OCI-LY3 (cell line): ENCODE measurements around the gene SLC25A40.

Source experiments
- H2AFZ ChIP-seq: fragments of 200-600, 300-600 bp; shearing (Covaris generic); 2 replicates; pipeline ENCODE4 v1.6.0; 2014; ENCODE audit warnings: antibody characterized with exemption, low read depth, low read length
- H3K27ac ChIP-seq: fragments of 200-600, 300-600 bp; sonication (generic); 2 replicates; pipeline ENCODE4 v1.5.1; 2014; ENCODE audit warnings: mild to moderate bottlenecking, low read length, moderate library complexity, mixed read lengths
- H3K27me3 ChIP-seq: fragments of 200-600, 300-600 bp; sonication (generic); 2 replicates; pipeline ENCODE4 v1.6.1; 2014; ENCODE audit warnings: low read depth, low read length, mixed read lengths
- H3K36me3 ChIP-seq: fragments of 200-600, 300-600 bp; sonication (generic); replicated peaks from 2 replicates; pipeline ENCODE3; 2014; ENCODE audit warnings: low read depth, low read length, mixed read lengths
- H3K4me1 ChIP-seq: fragments of 300-600, 200-600 bp; sonication (generic); 2 replicates; pipeline ENCODE4 v1.6.1; 2014; ENCODE audit warnings: low read length, mixed read lengths
- H3K4me2 ChIP-seq: fragments of 200-600, 300-600 bp; sonication (generic); 2 replicates; pipeline ENCODE4 v1.6.1; 2014; ENCODE audit warnings: low read length, mixed read lengths
- H3K4me3 ChIP-seq: fragments of 300-600, 200-600 bp; sonication (generic); 2 replicates; pipeline ENCODE4 v1.5.1; 2014; ENCODE audit warnings: antibody characterized with exemption, mild to moderate bottlenecking, low read length, moderate library complexity
- H3K79me2 ChIP-seq: fragments of 300-600, 200-600 bp; shearing (Covaris generic); 2 replicates; pipeline ENCODE4 v1.6.1; 2014; ENCODE audit warnings: mild to moderate bottlenecking, low read length, mixed read lengths
- H3K9ac ChIP-seq: fragments of 300-600, 200-600 bp; shearing (Covaris generic); 2 replicates; pipeline ENCODE4 v1.6.0; 2014; ENCODE audit warnings: mild to moderate bottlenecking, low read length, moderate library complexity
- H3K9me3 ChIP-seq: fragments of 200-600, 300-600 bp; shearing (Covaris generic); 2 replicates; pipeline ENCODE4 v1.6.1; 2014; ENCODE audit warnings: low read length, mixed read lengths; ENCODE audit not compliant: insufficient read depth
- H4K20me1 ChIP-seq: fragments of 200-600, 300-600 bp; sonication (generic); 2 replicates; pipeline ENCODE4 v1.6.1; 2016; ENCODE audit warnings: low read length, mixed read lengths; ENCODE audit not compliant: insufficient read depth
- EZH2phosphoT487 ChIP-seq: fragments of 200-600 bp; shearing (Covaris generic); IDR thresholded peaks from 2 replicates; pipeline ENCODE4 v1.6.1; 2018; ENCODE audit warnings: antibody characterized with exemption, mixed run types, low read depth
- TF ChIP-seq, protein P1 (sequence below): fragments of 200-600, 300-600 bp; sonication (generic); IDR thresholded peaks from 2 replicates; pipeline ENCODE4 v1.5.1; 2014; ENCODE audit warnings: antibody characterized with exemption, low read length, low read depth

SLC25A40 gene

DNA sequence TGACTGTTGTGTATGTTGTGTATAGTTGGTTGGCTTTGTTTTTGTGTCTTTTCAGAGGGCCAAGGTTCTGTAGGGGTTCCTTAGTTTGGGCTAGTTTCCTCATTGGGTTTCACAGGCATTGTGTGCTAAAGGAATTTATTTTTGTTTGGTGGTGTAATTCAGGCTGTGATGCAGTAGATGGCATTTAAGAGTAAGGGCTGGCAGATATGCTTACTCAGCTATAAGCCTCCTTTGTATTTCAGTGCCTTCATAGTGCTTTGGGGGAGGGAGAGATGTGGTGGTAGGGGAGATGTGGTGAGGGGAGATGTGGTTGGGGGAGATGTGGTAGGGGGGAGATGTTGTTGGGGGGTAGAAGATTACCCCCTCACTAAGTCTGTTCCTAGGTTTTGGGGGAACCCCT, 91.7 kb downstream of the SLC25A40 start:
- Histone ChIP-seq H3K4me2 (0 out of 2 replicates have a peak overlapping the region, but pooled peaks have one; percentile 8), H3K36me3 (no peaks in the 10 kb centered on the region), H3K4me1 (peaks cover 12% of the 10 kb centered on the region), H3K4me3 (no peak overlapping the region), H3K9ac (no peak overlapping the region), H3K27me3 (no peaks in the 10 kb centered on the region), H4K20me1 (no peaks in the 10 kb centered on the region), H3K27ac (no peak overlapping the region), H2AFZ (no peak overlapping the region), H3K79me2 (no peaks in the 10 kb centered on the region), H3K9me3 (no peaks in the 10 kb centered on the region)
- TF ChIP-seq EZH2phosphoT487: no peak
- TF ChIP-seq, protein P1, sequence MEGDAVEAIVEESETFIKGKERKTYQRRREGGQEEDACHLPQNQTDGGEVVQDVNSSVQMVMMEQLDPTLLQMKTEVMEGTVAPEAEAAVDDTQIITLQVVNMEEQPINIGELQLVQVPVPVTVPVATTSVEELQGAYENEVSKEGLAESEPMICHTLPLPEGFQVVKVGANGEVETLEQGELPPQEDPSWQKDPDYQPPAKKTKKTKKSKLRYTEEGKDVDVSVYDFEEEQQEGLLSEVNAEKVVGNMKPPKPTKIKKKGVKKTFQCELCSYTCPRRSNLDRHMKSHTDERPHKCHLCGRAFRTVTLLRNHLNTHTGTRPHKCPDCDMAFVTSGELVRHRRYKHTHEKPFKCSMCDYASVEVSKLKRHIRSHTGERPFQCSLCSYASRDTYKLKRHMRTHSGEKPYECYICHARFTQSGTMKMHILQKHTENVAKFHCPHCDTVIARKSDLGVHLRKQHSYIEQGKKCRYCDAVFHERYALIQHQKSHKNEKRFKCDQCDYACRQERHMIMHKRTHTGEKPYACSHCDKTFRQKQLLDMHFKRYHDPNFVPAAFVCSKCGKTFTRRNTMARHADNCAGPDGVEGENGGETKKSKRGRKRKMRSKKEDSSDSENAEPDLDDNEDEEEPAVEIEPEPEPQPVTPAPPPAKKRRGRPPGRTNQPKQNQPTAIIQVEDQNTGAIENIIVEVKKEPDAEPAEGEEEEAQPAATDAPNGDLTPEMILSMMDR: peak; percentile 33; the same call in 1 of the 2 replicates
